HG03521 (cell line): ENCODE results near the gene OVAAL.

Experiments
- ATAC-seq: cut with Tn5 transposase; IDR thresholded peaks from one replicate; pipeline ENCODE4 v1.9.1; 2021; ENCODE audit warnings: mild to moderate bottlenecking, moderate library complexity; ENCODE audit not compliant: unreplicated experiment

OVAAL gene

GRCh38 chr1:180603223-180603849 lies 44.6 kb downstream of the OVAAL start:
- ATAC-seq: no peak

GRCh38 chr1:180603850-180604226 lies 45.1 kb downstream of the OVAAL start:
- ATAC-seq: no peak

- no peak for ATAC-seq
These were observed 47.4 kb downstream of the OVAAL start for GRCh38 chr1:180606155-180606554.

DNA sequence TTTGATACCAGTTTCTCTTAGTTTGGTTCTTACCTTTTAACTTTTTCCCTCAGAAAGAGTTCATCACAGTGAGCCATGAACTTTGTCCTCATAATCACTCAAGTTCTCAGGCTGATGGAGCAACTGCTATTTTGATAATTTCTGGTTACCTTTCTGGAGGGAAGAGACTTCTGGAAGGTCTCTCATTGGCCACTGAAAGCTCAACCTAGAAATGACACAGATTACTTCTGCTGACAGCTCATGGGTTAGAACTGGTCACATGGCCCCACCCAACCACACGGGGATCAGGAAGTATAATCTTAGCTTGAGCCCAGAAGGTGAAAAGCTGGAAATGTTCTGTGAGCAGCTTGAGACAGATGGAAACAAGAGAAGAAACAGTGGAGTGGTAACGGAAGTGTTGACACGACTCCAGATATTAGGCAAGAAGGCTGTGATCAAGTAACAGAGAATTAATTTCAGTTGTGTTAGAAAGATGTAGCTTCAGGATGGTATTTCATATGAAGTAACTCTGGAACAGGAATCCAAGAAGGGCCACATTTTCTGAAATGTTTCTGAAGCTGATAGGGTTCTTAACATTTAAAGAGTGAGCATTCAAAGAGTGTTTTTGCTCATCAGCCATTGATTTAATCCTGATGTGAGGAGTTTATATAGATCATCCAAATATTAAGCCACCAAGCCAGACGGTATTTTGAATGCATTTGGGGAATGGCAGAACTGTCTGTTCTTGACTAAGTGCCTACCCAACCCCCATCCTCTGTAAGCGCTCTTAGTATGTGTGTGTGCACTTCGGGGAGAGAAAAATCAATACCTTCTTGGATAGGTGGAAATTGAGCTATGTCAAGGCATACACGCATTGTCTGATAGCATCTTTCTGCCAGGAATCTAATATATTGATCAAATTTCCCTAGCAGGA lies 51.1 kb downstream of the OVAAL start:
- no peak for ATAC-seq

GRCh38 chr1:180610556-180611015 lies 51.8 kb downstream of the OVAAL start:
- no peak for ATAC-seq

GRCh38 chr1:180611016-180611930 lies 52.5 kb downstream of the OVAAL start:
- ATAC-seq: no peak

GRCh38 chr1:180612632-180613031 lies 53.9 kb downstream of the OVAAL start:
- no peak for ATAC-seq

- no peak for ATAC-seq
These were observed 56.0 kb downstream of the OVAAL start for GRCh38 chr1:180614730-180615129.

GRCh38 chr1:180615493-180616290 lies 56.9 kb downstream of the OVAAL start:
- ATAC-seq: no peak
